NCI-H146 treated with DMSO at 0.1 percent for 48 hours (cell line): Measurements from ENCODE around the gene FOXN4.
A peak's percentile ranks its signal among the peaks of the same experiment; 100 is the strongest.

Experiments used
- DNase-seq: peaks from one replicate; lab custom pipeline; 2025; ENCODE audit not compliant: unreplicated experiment; lab: John Stamatoyannopoulos, UW

Gene FOXN4

GRCh38 chr12:109307051-109307450 lies 2.0 kb downstream of the FOXN4 start:
- peak; percentile 9 for DNase-seq

- no peak for DNase-seq
Measured at GRCh38 chr12:109305547-109305946, 3.5 kb downstream of the FOXN4 start.

- DNase-seq, result no peak
Measured at GRCh38 chr12:109304485-109304884, 4.6 kb downstream of the FOXN4 start.

GRCh38 chr12:109302770-109303169 lies 6.3 kb downstream of the FOXN4 start:
- no peak for DNase-seq

GRCh38 chr12:109302358-109302757 lies 6.7 kb downstream of the FOXN4 start:
- DNase-seq, result no peak

GRCh38 chr12:109301643-109302168 lies 7.4 kb downstream of the FOXN4 start:
- no peak for DNase-seq

GRCh38 chr12:109299849-109300248 lies 9.2 kb downstream of the FOXN4 start:
- DNase-seq, result no peak

- no peak for DNase-seq
Measured at GRCh38 chr12:109296431-109296830, 12.7 kb downstream of the FOXN4 start.

GRCh38 chr12:109295764-109296425 lies 13.2 kb downstream of the FOXN4 start:
- DNase-seq, result no peak

- no peak for DNase-seq
Measured at GRCh38 chr12:109294286-109294796, 14.7 kb downstream of the FOXN4 start.

GRCh38 chr12:109293106-109293505 lies 16.0 kb downstream of the FOXN4 start:
- DNase-seq, result no peak

GRCh38 chr12:109292342-109292711 lies 16.8 kb downstream of the FOXN4 start:
- DNase-seq, result no peak

- peak; percentile 95 for DNase-seq
Measured at GRCh38 chr12:109291521-109292341, 17.4 kb downstream of the FOXN4 start.

GRCh38 chr12:109291117-109291516 lies 18.0 kb downstream of the FOXN4 start:
- DNase-seq, result no peak

- DNase-seq, result no peak
Measured at GRCh38 chr12:109290061-109290460, 19.0 kb downstream of the FOXN4 start.

- DNase-seq, result no peak
Measured at GRCh38 chr12:109289551-109289950, 19.5 kb downstream of the FOXN4 start.

- no peak for DNase-seq
Measured at GRCh38 chr12:109289004-109289403, 20.1 kb downstream of the FOXN4 start.

- DNase-seq, result no peak
Measured at GRCh38 chr12:109288571-109288970, 20.5 kb downstream of the FOXN4 start.

GRCh38 chr12:109287811-109288469 lies 21.1 kb downstream of the FOXN4 start:
- DNase-seq, result no peak

- no peak for DNase-seq
Measured at GRCh38 chr12:109287181-109287580, 21.9 kb downstream of the FOXN4 start.

GRCh38 chr12:109286652-109287051 lies 22.4 kb downstream of the FOXN4 start:
- no peak for DNase-seq

- no peak for DNase-seq
Measured at GRCh38 chr12:109286252-109286651, 22.8 kb downstream of the FOXN4 start.
